ENCODE data around the gene SLC38A7.
"Not testable (repeated sequence)": the region's sequence is repeated elsewhere in the genome, so short reads cannot be mapped to it uniquely, and the experiment has no call there.

Gene SLC38A7

GRCh38 chr16:58684354-58685083, at the start of gene SLC38A7:
TSS of gene SLC38A7 (minus strand) at chr16:58684770. CDS start at chr16:58680126, 4,644 bp downstream.
- peak; percentile 44 for DNase-seq

- peak; percentile 52 for DNase-seq
Measured at GRCh38 chr16:58733671-58734458, 49.3 kb upstream of the SLC38A7 start, which contains the start of gene GOT2. TSS of gene GOT2 (minus strand) at chr16:58734316. CDS start at chr16:58734228, 88 bp downstream.

- DNase-seq: no peak
Measured at GRCh38 chr16:58733248-58733670, 48.7 kb upstream of the SLC38A7 start.

GRCh38 chr16:58732545-58733247, 48.1 kb upstream of the SLC38A7 start:
- no peak for DNase-seq

- DNase-seq: no peak
Measured at GRCh38 chr16:58730724-58731370, 46.3 kb upstream of the SLC38A7 start.

GRCh38 chr16:58727796-58728568, 43.4 kb upstream of the SLC38A7 start:
- DNase-seq: no peak

- no peak for DNase-seq
Measured at GRCh38 chr16:58727028-58727781, 42.6 kb upstream of the SLC38A7 start.

GRCh38 chr16:58723109-58723508, 38.5 kb upstream of the SLC38A7 start:
- DNase-seq: no peak

- DNase-seq: no peak
Measured at GRCh38 chr16:58717994-58718393, 33.4 kb upstream of the SLC38A7 start.

GRCh38 chr16:58716468-58716867, 31.9 kb upstream of the SLC38A7 start:
- DNase-seq: no peak

- no peak for DNase-seq
Measured at GRCh38 chr16:58713742-58714141, 29.2 kb upstream of the SLC38A7 start.

GRCh38 chr16:58709333-58709732, 24.8 kb upstream of the SLC38A7 start:
- no peak for DNase-seq

- DNase-seq: no peak
Measured at GRCh38 chr16:58699151-58699550, 14.6 kb upstream of the SLC38A7 start.

GRCh38 chr16:58695368-58695767, 10.8 kb upstream of the SLC38A7 start:
- no peak for DNase-seq

GRCh38 chr16:58692450-58692849, 7.9 kb upstream of the SLC38A7 start:
- DNase-seq: no peak

- not testable (repeated sequence) for DNase-seq
Measured at GRCh38 chr16:58686985-58687706, 2.6 kb upstream of the SLC38A7 start.

- no peak for DNase-seq
Measured at GRCh38 chr16:58685084-58685449, 497 bp upstream of the SLC38A7 start.

- no peak for DNase-seq
Measured at GRCh38 chr16:58684001-58684353, 593 bp downstream of the SLC38A7 start.

- DNase-seq: no peak
Measured at GRCh38 chr16:58679763-58680162, 4.8 kb downstream of the SLC38A7 start.

- DNase-seq: no peak
Measured at GRCh38 chr16:58678716-58679115, 5.9 kb downstream of the SLC38A7 start.

- no peak for DNase-seq
Measured at GRCh38 chr16:58678269-58678668, 6.3 kb downstream of the SLC38A7 start.

Data from NCI-H1105 treated with DMSO at 0.1 percent for 48 hours (cell line).